Left ventricle myocardium superior (tissue), 1 donor: Measurements from ENCODE around the gene DRC3. TPM values are rescaled to one million over a fixed set of nuclear protein-coding genes. Genes with fewer than 3 reads are reported as not detected.

Source experiments
- ATAC-seq: fragments of 200-7000 bp; cut with Tn5 transposase; one replicate; pipeline ENCODE4 v1.9.1; 2020; ENCODE audit warnings: mild to moderate bottlenecking, moderate library complexity
- DNase-seq: peaks from one replicate; pipeline ENCODE4 v3.0.0-alpha.2; 2020
- intact Hi-C: fragments of 100-400 bp; cut with micrococcal nuclease; formaldehyde crosslinking; loops from one replicate; pipeline ENCODE4 v1.11.0; 2022
- long read RNA-seq: library from polyadenylated mRNA; unstranded; transcript quantifications from one replicate; pipeline ENCODE4 v2.0.0, GENCODE V29; 2021
- total RNA-seq: library from RNA; stranded (reverse); fragmentation: NEBNext Ultra II Directional; extraction: Animal tissue kit (Norgen Biotek cat#: 25700); gene quantifications from one replicate; pipeline ENCODE4 v1.2.1, GENCODE V29; 2021
- donor health status: DM: no; HTN: yes; CAD: no; lungs with severe emphysema.

DRC3 gene
- total RNA-seq: 1.5 TPM
- long read RNA-seq, partial matches to known transcripts: 0 of 18 reads
- long read RNA-seq, other reads (novel, unspliced or antisense): 18 of 18 reads

GRCh38 chr17:17972126-17972951, at the start of gene DRC3, which contains the start of gene TOM1L2:
Gene DRC3, plus strand, starts transcription at chr17:17972862. Its CDS starts 4,737 bp downstream, at chr17:17977599.
Gene TOM1L2, minus strand, starts transcription at chr17:17972400. Its CDS starts 87 bp downstream, at chr17:17972313.
- ATAC-seq (peak; percentile 96), DNase-seq (peak; percentile 100)
- intact Hi-C loops: loop anchor here (10.0 kb wide), 1 partner anchor 62 kb away; the partner anchor contains the start of genes ATPAF2 and GID4

GRCh38 chr17:17924131-17924856, 48.4 kb upstream of the DRC3 start:
- ATAC-seq (no peak), DNase-seq (no peak)
- intact Hi-C loops: loop anchor here (10.0 kb wide), 1 partner anchor 91 kb away; no protein-coding TSS in a partner anchor

- DNase-seq (no peak), ATAC-seq (no peak)
- intact Hi-C loops: loop anchor here (10.0 kb wide), 1 partner anchor 90 kb away; no protein-coding TSS in a partner anchor
These were observed 47.8 kb upstream of the DRC3 start for GRCh38 chr17:17924857-17925250.

- DNase-seq (no peak), ATAC-seq (no peak)
- intact Hi-C loops: loop anchor here (10.0 kb wide), 1 partner anchor 89 kb away; no protein-coding TSS in a partner anchor
These were observed 46.6 kb upstream of the DRC3 start for GRCh38 chr17:17926036-17926435.

GRCh38 chr17:17926840-17927449, 45.7 kb upstream of the DRC3 start:
- intact Hi-C loops: loop anchor here (10.0 kb wide), 1 partner anchor 88 kb away; no protein-coding TSS in a partner anchor
- no peak for DNase-seq
- peak; percentile 33 for ATAC-seq

- intact Hi-C loops: loop anchor here (10.0 kb wide), 1 partner anchor 86 kb away; no protein-coding TSS in a partner anchor
- ATAC-seq: peak; percentile 57
These were observed 44.0 kb upstream of the DRC3 start for GRCh38 chr17:17928398-17929287.

GRCh38 chr17:17929655-17930380, 42.8 kb upstream of the DRC3 start:
- intact Hi-C loops: loop anchor here (10.0 kb wide), 1 partner anchor 85 kb away; no protein-coding TSS in a partner anchor
- no peak for DNase-seq
- peak; percentile 33 for ATAC-seq

More at GRCh38 chr17:17928398-17929287, 44.0 kb upstream of the DRC3 start:
- DNase-seq: no peak

- intact Hi-C loops: no loop called here
- no peak for ATAC-seq
- DNase-seq: no peak
These were observed 42.0 kb upstream of the DRC3 start for GRCh38 chr17:17930674-17931073.

GRCh38 chr17:17931159-17931558, 41.5 kb upstream of the DRC3 start:
- DNase-seq (no peak), ATAC-seq (no peak)
- intact Hi-C loops: no loop called here

- ATAC-seq: no peak
- intact Hi-C loops: no loop called here
- DNase-seq: no peak
These were observed 38.9 kb upstream of the DRC3 start for GRCh38 chr17:17933775-17934174.

- no peak for DNase-seq
- ATAC-seq: no peak
- intact Hi-C loops: no loop called here
These were observed 38.4 kb upstream of the DRC3 start for GRCh38 chr17:17934214-17934613.

GRCh38 chr17:17934806-17935205, 37.9 kb upstream of the DRC3 start:
- peak; percentile 23 for ATAC-seq
- DNase-seq: no peak
- intact Hi-C loops: no loop called here

GRCh38 chr17:17935321-17936271, 37.1 kb upstream of the DRC3 start:
- no peak for DNase-seq

GRCh38 chr17:17937201-17937853, 35.3 kb upstream of the DRC3 start:
- intact Hi-C loops: no loop called here
- ATAC-seq (no peak), DNase-seq (no peak)

More at GRCh38 chr17:17935321-17936271, 37.1 kb upstream of the DRC3 start:
- intact Hi-C loops: no loop called here
- ATAC-seq: peak; percentile 52

- ATAC-seq: peak; percentile 7
These were observed 34.7 kb upstream of the DRC3 start for GRCh38 chr17:17937958-17938357.

More at GRCh38 chr17:17937958-17938357, 34.7 kb upstream of the DRC3 start:
- no peak for DNase-seq
- intact Hi-C loops: no loop called here
